Measurements from ENCODE around the gene ARHGAP4.

ARHGAP4 gene

GRCh38 chrX:153911798-153912197 lies 14.3 kb downstream of the ARHGAP4 start:
- FAIRE-seq = no peak
- TF ChIP-seq TAF1 (IDR thresholded peaks at IDR 0.05; ENCODE audit: low read depth, low read length) = no peak
- no peak for TF ChIP-seq PAX5 (IDR thresholded peaks at IDR 0.05; ENCODE audit: insufficient read depth, low read length, severe bottlenecking)
- no peak for TF ChIP-seq POU2F2 (IDR thresholded peaks at IDR 0.05; ENCODE audit: low read depth, low read length)
- no peak for TF ChIP-seq POLR2A (IDR thresholded peaks at IDR 0.05; ENCODE audit: low read depth, low read length)
- no peak for TF ChIP-seq SPI1 (IDR thresholded peaks at IDR 0.05; ENCODE audit: low read depth, low read length)
- no peak for TF ChIP-seq POLR2AphosphoS5 (IDR thresholded peaks at IDR 0.05; ENCODE audit: low read depth, low read length)
- no peak for DNase-seq (ENCODE audit: insufficient read length, low spot score)

GRCh38 chrX:153910446-153910845 lies 15.6 kb downstream of the ARHGAP4 start:
- DNase-seq (ENCODE audit: insufficient read length, low spot score) = no peak
- TF ChIP-seq POLR2A (IDR thresholded peaks at IDR 0.05; ENCODE audit: low read depth, low read length) = no peak
- TF ChIP-seq SPI1 (IDR thresholded peaks at IDR 0.05; ENCODE audit: low read depth, low read length) = no peak
- no peak for TF ChIP-seq POLR2AphosphoS5 (IDR thresholded peaks at IDR 0.05; ENCODE audit: low read depth, low read length)
- TF ChIP-seq PAX5 (IDR thresholded peaks at IDR 0.05; ENCODE audit: insufficient read depth, low read length, severe bottlenecking) = no peak
- no peak for TF ChIP-seq POU2F2 (IDR thresholded peaks at IDR 0.05; ENCODE audit: low read depth, low read length)
- no peak for TF ChIP-seq TAF1 (IDR thresholded peaks at IDR 0.05; ENCODE audit: low read depth, low read length)
- no peak for FAIRE-seq

- no peak for FAIRE-seq
- DNase-seq (ENCODE audit: insufficient read length, low spot score) = no peak
- no peak for TF ChIP-seq POU2F2 (IDR thresholded peaks at IDR 0.05; ENCODE audit: low read depth, low read length)
- TF ChIP-seq SPI1 (IDR thresholded peaks at IDR 0.05; ENCODE audit: low read depth, low read length) = no peak
- no peak for TF ChIP-seq TAF1 (IDR thresholded peaks at IDR 0.05; ENCODE audit: low read depth, low read length)
- TF ChIP-seq POLR2AphosphoS5 (IDR thresholded peaks at IDR 0.05; ENCODE audit: low read depth, low read length) = no peak
- TF ChIP-seq PAX5 (IDR thresholded peaks at IDR 0.05; ENCODE audit: insufficient read depth, low read length, severe bottlenecking) = no peak
- TF ChIP-seq POLR2A (IDR thresholded peaks at IDR 0.05; ENCODE audit: low read depth, low read length) = no peak
These were observed 16.1 kb downstream of the ARHGAP4 start for GRCh38 chrX:153909980-153910360.

GRCh38 chrX:153909024-153909979 lies 16.8 kb downstream of the ARHGAP4 start:
- DNase-seq (ENCODE audit: insufficient read length, low spot score) (no peak), FAIRE-seq (peak; percentile 83)
- TF ChIP-seq SPI1 (IDR thresholded peaks at IDR 0.05; ENCODE audit: low read depth, low read length) (no peak), POU2F2 (IDR thresholded peaks at IDR 0.05; ENCODE audit: low read depth, low read length) (no peak), TAF1 (IDR thresholded peaks at IDR 0.05; ENCODE audit: low read depth, low read length) (no peak), POLR2A (IDR thresholded peaks at IDR 0.05; ENCODE audit: low read depth, low read length) (no peak), PAX5 (IDR thresholded peaks at IDR 0.05; ENCODE audit: insufficient read depth, low read length, severe bottlenecking) (no peak), POLR2AphosphoS5 (IDR thresholded peaks at IDR 0.05; ENCODE audit: low read depth, low read length) (no peak)

- no peak for TF ChIP-seq POLR2A (IDR thresholded peaks at IDR 0.05; ENCODE audit: low read depth, low read length)
- TF ChIP-seq TAF1 (IDR thresholded peaks at IDR 0.05; ENCODE audit: low read depth, low read length) = no peak
- TF ChIP-seq PAX5 (IDR thresholded peaks at IDR 0.05; ENCODE audit: insufficient read depth, low read length, severe bottlenecking) = no peak
- TF ChIP-seq POU2F2 (IDR thresholded peaks at IDR 0.05; ENCODE audit: low read depth, low read length) = no peak
- no peak for TF ChIP-seq SPI1 (IDR thresholded peaks at IDR 0.05; ENCODE audit: low read depth, low read length)
- no peak for TF ChIP-seq POLR2AphosphoS5 (IDR thresholded peaks at IDR 0.05; ENCODE audit: low read depth, low read length)
- DNase-seq (ENCODE audit: insufficient read length, low spot score) = no peak
- no peak for FAIRE-seq
These were observed 17.7 kb downstream of the ARHGAP4 start for GRCh38 chrX:153908219-153908860.

GRCh38 chrX:153907456-153907855 lies 18.6 kb downstream of the ARHGAP4 start:
- FAIRE-seq (no peak), DNase-seq (ENCODE audit: insufficient read length, low spot score) (no peak)
- no peak for TF ChIP-seq SPI1 (IDR thresholded peaks at IDR 0.05; ENCODE audit: low read depth, low read length)
- no peak for TF ChIP-seq POU2F2 (IDR thresholded peaks at IDR 0.05; ENCODE audit: low read depth, low read length)
- no peak for TF ChIP-seq POLR2AphosphoS5 (IDR thresholded peaks at IDR 0.05; ENCODE audit: low read depth, low read length)
- no peak for TF ChIP-seq TAF1 (IDR thresholded peaks at IDR 0.05; ENCODE audit: low read depth, low read length)
- TF ChIP-seq POLR2A (IDR thresholded peaks at IDR 0.05; ENCODE audit: low read depth, low read length) = no peak
- TF ChIP-seq PAX5 (IDR thresholded peaks at IDR 0.05; ENCODE audit: insufficient read depth, low read length, severe bottlenecking) = no peak

GRCh38 chrX:153906126-153906917 lies 19.7 kb downstream of the ARHGAP4 start:
- no peak for FAIRE-seq
- TF ChIP-seq POLR2AphosphoS5 (IDR thresholded peaks at IDR 0.05; ENCODE audit: low read depth, low read length) (no peak), PAX5 (IDR thresholded peaks at IDR 0.05; ENCODE audit: insufficient read depth, low read length, severe bottlenecking) (no peak), SPI1 (IDR thresholded peaks at IDR 0.05; ENCODE audit: low read depth, low read length) (no peak)
- DNase-seq (ENCODE audit: insufficient read length, low spot score) = no peak

GRCh38 chrX:153905481-153906095 lies 20.5 kb downstream of the ARHGAP4 start:
- FAIRE-seq (no peak), DNase-seq (ENCODE audit: insufficient read length, low spot score) (no peak)
- no peak for TF ChIP-seq POLR2AphosphoS5 (IDR thresholded peaks at IDR 0.05; ENCODE audit: low read depth, low read length)
- no peak for TF ChIP-seq POU2F2 (IDR thresholded peaks at IDR 0.05; ENCODE audit: low read depth, low read length)
- no peak for TF ChIP-seq SPI1 (IDR thresholded peaks at IDR 0.05; ENCODE audit: low read depth, low read length)
- no peak for TF ChIP-seq POLR2A (IDR thresholded peaks at IDR 0.05; ENCODE audit: low read depth, low read length)
- TF ChIP-seq TAF1 (IDR thresholded peaks at IDR 0.05; ENCODE audit: low read depth, low read length) = no peak
- TF ChIP-seq PAX5 (IDR thresholded peaks at IDR 0.05; ENCODE audit: insufficient read depth, low read length, severe bottlenecking) = no peak
